HG03045 (cell line): Measurements from ENCODE around the gene LRRFIP1.
A peak's percentile ranks its signal among the peaks of the same experiment; 100 is the strongest.
"Not testable (repeated sequence)": the region's sequence is repeated elsewhere in the genome, so short reads cannot be mapped to it uniquely, and the experiment has no call there.

Experiments used
- ATAC-seq: cut with Tn5 transposase; IDR thresholded peaks from one replicate; pipeline ENCODE4 v1.9.1; 2021; ENCODE audit warnings: mild to moderate bottlenecking, moderate library complexity; ENCODE audit not compliant: unreplicated experiment

The LRRFIP1 gene

DNA sequence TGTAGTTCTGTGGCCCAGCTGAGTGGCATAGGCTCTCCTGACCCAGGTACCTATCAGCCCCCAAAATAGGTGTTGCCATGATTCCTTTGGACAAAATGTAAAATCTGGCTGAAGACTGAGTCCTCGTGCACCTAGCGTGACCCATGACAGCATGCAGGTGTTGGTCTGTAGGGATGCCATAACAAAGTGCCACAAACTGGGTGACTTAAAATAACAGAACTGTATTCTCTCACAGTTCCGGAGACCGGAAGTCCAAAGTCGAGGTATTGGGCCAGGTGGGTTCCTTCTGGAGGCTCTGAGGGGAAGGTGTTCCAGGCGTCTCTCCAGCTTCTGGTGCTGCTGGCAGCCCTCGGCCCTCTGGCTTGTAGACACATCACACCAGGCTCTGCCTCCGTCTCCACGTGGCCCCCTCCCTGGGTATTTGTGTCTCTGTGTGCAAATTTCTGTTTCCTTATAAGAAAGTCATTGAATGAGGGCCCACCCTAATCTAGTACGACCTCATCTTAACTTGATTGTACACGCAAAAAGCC is 34.5 kb downstream of the LRRFIP1 start:
- ATAC-seq = no peak

DNA sequence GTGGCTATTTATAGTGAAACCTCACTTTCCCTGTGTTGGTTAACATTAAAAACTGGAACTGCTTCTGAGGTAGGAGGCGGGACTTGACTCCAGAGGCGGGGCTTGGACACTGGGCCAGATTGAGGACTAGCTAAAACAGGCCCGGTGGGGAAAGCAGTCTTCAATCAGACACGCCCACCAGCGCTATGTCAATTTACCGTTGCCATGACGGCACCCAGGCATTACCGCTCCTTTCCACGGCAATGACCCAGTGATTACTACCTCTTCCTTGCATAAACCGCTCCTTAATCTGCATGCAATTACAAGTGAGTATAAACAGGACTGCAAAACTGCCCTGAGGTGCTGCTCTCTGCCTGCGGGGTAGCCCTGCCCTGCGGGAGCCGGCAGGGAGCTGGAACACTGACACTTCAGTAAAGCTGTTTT is 35.3 kb downstream of the LRRFIP1 start:
- ATAC-seq = no peak

DNA sequence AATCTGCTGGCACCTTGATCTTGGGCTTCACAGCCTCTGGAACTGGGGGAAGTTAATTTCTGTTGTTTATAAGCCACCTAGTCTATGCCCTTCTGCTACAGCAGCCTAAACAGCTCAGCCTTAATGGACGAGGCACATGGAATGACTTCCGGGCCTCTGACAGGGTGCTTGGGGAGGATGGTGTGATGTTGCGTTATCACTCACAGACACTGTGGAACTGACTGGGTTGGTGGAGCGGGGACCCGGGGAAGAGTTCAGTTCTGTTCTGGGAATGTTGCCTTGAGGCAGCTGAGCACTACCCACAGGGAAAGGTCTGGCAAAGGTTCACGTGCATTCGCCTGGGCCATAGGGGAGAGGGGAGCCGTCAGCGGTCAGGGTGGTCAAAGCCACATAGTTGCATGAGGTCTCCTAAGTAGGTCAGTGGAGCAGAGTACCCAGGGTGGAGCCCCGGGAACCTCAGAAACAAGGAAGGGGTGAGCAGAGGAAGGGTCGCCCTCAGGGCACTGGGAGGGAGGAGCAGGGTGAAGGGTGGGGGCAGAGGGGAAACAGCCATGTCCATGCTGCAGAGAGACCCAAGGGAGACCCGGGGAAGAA is 36.2 kb downstream of the LRRFIP1 start:
- no peak for ATAC-seq

DNA sequence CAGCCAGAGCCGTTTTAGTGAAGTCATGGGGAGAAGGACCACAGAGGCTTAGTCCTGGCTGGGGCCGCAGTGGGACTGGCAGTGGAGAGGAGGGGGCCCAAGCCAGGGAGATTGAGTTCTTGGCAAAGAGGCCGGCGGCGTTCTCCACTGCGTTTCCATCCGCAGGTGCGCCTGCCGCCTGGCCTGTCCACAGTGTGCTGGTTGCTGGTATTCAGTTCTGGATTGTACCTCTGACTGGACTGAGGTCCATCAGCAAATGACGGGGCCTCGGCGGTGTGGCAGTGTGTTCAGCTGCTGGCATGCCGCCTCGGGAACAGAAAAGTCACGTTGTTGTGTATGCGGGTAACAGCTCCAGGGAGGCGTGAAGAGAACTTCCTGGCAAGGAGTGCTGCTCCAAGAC is 36.8 kb downstream of the LRRFIP1 start:
- ATAC-seq = no peak

DNA sequence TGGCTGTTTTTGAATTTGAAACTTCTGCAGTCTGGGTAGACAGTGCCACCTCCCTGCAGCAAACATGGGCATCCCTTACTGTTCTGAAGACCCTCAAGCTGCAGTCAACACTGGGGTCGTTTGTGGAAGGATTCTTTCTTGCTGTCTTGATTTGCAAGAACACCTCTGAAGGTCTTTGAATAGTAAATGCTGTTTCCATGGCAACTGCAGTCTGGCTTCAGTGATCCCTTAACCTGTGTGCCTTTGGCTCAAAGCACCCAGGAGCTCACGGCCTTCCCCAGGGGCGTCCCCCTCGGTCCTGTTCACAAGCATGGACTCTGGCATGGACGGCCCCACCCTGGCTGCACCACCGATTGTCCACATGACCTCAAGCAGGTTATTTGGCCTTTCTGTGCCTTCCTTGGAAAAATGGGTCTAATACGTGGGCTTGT is 38.3 kb downstream of the LRRFIP1 start:
- no peak for ATAC-seq

DNA sequence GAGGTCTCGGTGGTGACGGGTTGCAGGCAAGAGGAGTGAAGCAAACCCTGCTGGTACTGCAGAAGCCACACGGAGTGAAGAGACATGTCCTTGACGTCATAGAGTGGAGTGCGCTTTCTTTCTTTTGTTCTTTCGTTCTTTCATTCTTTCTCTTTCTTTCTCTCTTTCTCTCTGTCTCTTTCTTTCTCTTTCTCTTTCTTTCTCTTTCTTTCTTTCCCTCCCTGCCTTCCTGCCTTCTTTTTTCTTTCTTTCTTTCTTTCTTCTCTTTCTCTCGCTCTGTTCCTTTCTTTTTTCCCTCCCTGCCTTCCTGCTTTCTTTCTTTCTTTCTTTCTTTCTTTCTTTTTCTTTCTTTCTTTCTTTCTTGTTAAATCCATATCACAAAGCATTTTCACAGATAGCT is 39.2 kb downstream of the LRRFIP1 start:
- no peak for ATAC-seq

DNA sequence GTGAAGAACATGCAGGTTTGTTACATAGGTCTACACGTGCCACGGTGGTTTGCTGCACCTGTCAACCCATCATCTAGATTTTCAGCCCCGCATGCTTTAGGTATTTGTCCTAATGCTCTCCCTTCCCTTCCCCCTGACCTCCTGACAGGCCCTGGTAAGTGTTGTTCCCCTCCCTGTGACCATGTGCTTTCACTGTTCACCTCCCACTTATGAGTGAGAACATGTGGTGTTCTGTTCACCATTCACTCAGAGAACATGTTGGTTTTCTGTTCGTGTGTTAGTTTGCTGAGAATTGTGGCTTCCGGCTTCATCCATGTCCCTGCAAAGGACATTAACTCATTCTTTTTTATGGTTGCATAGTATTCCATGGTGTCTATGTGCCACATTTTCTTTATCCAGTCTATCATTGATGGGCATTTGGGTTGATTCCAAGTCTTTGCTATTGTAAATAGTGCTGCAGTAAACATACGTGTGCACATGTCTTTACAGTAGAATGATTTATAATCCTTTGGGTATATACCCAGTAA is 39.7 kb downstream of the LRRFIP1 start:
- not testable (repeated sequence) for ATAC-seq

DNA sequence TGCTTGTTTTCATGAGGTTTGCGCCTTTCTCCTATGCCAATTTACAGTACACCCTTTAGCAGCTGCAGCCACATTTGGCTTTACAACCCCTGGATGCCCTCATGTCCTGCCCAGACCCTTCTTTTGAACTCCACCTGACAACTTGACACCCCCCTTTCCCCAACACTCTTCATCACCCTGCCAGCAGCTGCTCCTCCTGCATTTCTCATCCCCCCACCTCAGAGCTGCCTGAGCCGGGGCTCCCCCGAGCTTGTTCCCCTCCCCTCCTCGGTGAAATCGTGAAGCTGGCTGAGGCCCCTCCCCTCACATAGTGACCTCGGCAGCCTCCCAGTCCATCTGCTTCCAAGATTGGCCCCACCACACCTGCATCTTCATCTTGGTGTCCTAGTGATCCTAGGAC is 40.5 kb downstream of the LRRFIP1 start:
- ATAC-seq = no peak

DNA sequence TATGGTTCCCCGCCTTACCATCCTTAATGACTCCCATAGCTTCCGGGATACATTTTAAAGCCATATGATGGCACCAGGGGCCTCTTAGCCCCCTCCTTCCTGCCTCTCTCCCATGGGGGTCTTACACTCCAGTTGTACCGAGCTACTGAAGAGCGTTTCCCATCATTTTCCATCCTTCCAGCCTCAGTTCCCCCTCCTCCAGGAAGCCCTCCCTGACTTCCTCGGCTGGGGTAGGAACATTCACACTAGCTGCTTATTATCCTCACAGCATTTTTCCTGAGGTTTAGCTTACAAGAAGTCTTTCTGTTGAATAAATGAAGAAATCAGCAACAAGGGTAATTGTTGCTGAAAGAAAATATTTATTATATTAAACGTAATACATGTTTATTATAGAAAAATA is 41.1 kb downstream of the LRRFIP1 start:
- ATAC-seq = no peak

DNA sequence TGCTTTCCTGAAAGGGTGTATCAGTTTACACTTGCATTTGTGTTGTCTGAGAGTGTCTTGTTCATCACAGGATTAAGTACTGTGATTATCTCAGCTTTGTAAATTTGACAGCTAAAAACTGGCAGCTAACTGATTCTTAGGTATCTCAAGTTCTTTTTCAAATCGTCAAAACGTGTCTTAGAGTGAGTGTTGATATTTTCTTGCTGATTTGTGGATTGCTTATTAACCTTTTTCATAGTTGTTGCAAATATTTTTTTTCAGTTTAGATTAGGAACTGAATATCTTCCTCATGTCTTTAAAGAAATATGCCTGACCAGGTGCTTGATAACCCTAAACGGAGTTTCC is 41.9 kb downstream of the LRRFIP1 start:
- no peak for ATAC-seq

DNA sequence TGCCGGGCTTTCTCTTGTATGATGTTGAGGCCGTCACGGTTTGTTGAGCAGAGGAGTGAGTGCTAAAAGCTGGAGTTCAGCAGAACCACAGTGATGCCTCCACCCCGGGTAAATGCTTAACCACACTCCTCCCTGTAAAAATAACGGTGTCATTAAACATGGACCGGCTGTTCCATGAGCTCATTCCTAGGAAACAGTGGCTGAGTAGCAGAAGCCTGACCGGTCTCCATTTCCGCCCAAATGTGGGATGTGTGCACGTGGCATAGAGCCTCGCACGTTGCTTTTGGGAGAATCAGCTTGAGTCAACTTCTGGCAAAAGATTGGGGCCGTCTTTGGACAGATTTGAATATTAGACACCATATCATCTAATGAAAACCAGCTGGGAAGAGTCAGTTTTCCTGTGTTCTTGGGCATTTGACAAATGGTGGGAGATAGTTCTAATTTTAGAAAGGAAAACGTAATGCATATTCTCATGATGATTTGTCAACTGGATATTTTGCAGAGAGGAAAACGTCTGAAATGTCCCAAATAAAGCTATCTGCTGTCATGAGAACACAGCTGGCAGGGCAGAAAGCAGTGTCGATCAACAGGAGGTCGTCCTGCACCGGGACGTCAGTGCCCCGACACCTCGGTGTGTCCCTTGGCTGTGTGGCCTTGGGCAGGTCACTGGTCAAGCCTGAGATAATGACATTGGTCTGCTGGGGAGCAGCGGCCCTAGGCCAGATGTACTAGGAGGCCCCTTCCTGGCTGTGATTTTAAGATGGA is 42.4 kb downstream of the LRRFIP1 start:
- no peak for ATAC-seq

DNA sequence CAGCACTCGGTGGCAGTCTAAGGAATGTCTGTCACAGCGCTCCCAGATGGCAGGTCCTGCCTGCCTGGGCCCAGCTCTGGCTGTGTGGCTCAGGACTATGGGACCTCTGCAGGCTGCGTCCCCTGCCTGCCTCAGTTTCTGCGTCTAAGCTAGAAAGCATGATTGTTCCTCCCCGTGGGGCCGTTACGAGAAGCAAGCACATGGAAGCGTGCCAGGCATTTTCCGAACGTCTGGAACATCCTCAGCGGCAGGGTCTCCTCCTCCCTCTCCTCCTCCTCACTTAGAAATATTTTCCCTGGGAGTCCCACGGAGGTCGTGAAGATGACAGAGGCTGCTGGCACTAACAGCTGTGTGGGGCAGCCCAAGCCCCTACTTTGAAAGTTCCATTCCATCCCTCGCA is 43.3 kb downstream of the LRRFIP1 start:
- ATAC-seq = no peak

DNA sequence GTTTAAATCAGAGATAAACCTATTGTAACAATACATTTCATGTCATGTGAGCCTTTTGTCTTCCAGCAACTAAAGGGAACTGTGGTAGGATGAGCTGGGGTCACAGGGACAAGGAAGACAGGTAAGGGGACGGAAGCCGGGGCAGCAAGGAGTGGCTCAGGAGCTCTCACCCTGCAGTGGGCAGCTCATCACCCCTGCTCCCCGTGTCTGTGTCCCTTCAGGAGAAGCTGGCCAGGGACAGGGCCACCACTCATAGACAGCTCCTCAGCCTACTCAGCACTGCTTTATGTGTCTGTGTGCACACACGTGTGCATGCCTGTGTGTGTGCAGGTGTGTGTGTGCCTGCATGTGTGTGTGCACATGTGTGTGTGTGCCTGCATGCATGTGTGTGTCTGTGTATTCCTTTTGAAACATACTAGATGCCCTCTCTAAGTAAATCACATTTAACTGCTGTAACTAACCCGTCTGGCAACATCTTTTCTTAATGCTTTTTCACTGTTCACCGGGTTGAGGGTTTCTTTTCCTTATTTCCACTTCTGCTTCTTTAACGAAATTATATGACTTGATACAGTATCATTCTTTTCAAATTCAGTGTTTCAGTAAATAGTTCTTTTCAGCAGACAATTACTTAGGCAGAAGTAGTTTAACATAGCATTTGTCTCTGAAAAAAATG is 44.2 kb downstream of the LRRFIP1 start:
- ATAC-seq = no peak

DNA sequence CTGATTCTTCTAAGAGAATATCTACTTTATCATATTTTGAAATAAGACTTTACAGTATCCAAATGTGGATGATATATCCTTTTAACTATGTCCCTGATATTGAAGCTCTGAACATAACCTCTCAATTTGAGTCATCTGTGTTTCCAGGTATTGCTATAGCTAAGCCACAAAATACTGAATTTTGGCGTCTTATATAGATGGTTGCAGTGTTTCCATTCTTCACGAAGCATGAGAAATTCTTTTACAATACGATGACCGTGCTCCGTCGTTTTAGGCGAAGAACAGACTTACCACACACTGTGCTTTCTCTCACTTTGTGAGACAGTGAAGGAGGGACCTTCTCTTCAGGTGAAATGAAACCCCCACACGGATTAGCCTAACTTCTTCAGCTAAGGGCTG is 45.3 kb downstream of the LRRFIP1 start:
- ATAC-seq = no peak

DNA sequence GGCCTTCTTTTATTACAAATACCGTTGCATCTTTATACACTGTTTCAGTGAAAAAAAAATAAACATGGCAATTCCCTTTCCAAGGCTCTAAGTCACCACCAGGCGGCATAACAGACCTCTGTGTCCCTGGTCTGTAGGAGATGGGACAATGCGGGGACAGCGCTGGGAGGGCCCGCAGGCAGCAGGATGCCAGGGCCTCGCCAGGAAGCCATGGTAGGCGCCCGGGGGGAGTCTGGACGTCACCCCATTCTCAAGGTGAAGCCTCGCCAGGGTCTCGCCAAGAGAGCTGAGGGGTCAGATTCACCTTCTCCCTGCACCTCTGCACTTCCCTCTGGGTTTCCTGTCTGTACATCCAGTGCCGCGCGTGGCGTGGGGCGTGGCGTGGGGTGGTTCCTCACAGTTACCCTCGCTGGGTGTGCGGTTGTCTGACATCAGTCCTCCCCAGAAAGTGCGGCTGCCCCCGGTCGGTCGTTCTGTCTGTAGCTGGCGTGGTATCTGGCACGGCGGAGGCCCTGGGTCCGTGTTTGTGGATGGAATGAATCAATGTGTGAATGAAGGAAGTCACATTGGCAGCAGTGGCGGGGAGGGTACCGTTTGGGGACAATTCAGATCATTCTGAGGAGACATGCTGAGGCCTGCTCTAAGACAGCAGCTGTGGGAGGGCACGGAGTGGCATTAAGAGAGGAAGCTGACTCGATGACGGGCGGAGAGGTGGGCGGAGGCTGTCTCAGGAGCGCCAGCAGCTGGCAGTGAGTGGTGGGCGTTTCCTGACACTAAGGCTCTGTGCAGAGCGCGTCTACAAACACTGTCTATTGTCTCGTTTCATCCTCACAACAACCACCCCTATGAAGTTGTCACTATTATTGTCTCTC is 46.0 kb downstream of the LRRFIP1 start:
- no peak for ATAC-seq

DNA sequence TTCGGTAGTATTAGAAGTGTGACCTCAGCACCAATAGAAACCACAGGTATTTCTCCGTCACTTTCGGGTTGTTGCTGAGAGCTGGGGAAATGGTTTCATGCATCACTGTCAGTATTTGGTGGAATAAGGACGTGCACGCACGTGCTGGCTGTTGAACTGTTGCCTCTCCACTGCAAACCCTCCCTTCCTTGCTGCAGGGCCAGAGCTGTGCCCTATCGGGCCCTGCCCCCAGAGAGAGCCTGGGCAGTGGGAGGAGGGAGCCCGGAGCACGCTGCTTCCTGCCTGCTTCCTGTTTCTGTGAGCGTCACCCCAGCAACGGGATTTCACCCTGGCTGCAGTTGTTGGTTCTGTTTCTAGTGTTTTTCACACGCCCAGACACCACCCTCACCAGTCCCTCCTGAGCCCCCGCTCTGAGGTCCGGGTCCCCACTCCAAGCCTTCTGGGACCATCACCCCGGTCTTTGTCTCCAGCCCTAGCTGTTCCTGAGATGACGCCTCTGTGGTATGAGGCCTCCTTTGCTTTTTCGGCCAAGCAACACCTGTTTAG is 47.4 kb downstream of the LRRFIP1 start:
- peak; percentile 79 for ATAC-seq

DNA sequence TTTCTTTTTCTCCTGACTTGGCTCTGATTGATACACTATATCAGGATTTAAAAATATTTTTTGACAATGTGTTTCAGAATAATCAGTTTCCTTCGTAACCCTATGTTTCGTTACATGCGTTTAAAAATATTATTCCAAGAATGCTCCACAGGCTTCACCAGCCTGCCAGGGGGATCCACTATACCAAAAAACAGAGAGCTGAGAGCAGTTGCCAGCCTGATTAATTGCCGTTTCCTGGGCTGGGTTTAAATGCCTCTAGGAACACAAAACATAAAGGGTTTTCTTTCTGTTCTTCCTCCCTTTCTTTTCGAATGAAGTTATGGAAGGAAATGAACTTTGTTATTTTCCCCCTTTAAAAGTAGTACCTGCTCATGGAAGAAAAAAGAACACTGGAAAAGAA is 47.9 kb downstream of the LRRFIP1 start:
- ATAC-seq = no peak

DNA sequence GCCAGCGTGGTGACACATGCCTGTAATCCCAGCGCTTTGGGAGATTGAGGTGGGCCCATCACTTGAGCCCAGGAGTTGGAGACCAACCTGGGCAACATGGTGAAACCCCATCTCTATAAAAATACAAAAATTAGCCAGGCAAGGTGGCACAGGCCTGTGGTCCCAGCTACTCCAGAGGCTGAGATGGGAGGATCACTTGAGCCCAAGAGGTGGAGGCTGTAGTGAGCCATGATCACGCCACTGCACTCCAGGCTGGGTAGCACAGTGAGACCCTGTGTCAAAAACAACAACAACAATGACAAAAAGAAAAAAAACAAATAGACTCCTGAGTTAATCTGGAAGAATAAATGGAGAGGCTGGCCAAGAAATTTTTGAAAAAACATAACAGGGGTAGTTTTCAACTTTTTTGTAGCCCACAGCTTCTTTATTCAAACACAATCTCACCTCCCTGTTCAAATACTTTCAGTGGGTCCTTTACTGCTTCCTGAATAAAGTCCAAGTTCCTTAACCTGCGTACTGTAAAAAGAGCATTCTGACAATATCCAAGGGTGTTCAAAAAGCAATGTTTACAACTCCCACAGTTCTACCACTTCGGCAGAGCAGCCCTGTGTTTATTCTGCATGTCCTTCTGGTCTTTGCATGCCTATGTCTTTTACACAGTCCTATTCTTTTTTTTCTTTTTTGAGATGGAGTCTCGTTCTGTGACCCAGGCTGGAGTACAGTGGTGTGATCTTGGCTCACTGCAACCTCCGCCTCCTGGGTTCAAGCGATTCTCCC is 53.5 kb downstream of the LRRFIP1 start:
- no peak for ATAC-seq

DNA sequence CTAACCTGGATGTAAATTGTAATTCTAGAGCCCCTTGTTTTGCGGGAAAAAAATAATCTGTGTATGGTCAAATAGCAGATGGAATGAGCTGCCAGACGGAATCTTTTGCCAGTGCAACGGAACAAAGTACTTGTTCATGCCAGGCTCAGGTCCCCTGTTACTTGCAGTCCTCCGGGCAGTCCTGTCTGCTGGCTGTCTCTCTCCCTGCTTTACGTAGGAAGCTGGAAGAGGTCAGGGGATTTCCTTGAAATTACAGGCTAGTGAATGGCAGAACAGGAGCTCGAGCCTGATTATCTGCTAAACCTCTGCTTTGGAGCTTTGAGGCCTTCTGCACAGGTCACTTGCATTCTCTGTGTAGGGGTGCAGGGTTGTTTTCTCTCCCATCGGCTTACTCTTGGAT is 54.8 kb downstream of the LRRFIP1 start:
- no peak for ATAC-seq
